Retinal pigment epithelial cell (primary cell): ENCODE measurements around the gene SLC16A14.

Source experiments
- DNase-seq: peaks from one replicate; pipeline ENCODE4 v3.0.0-alpha.2; 2010; ENCODE audit warnings: low read depth
- H3K4me3 ChIP-seq: 2 replicates; pipeline ENCODE4 v1.5.1; 2011; ENCODE audit warnings: mild to moderate bottlenecking, low read length, control low read depth, moderate library complexity
- CTCF ChIP-seq: conservative IDR thresholded peaks from 2 replicates; pipeline ENCODE4 v1.5.1; 2011; ENCODE audit warnings: low read depth, low read length, control low read depth, inconsistent platforms

The SLC16A14 gene

GRCh38 chr2:230043461-230043860 lies 25.3 kb downstream of the SLC16A14 start:
- TF ChIP-seq CTCF, result no peak
- DNase-seq, result no peak
- H3K4me3 ChIP-seq, result no peak overlapping the region

- no peak for DNase-seq
- TF ChIP-seq CTCF, result no peak
- H3K4me3 ChIP-seq, result no peak overlapping the region
Observed at GRCh38 chr2:230043025-230043424, 25.7 kb downstream of the SLC16A14 start.

- no peak for DNase-seq
- H3K4me3 ChIP-seq, result no peak overlapping the region
- no peak for TF ChIP-seq CTCF
Observed at GRCh38 chr2:230042195-230042594, 26.5 kb downstream of the SLC16A14 start.

- DNase-seq, result no peak
- H3K4me3 ChIP-seq, result no peak overlapping the region
- TF ChIP-seq CTCF, result no peak
Observed at GRCh38 chr2:230023313-230023712, 45.4 kb downstream of the SLC16A14 start.

- TF ChIP-seq CTCF, result no peak
- DNase-seq, result no peak
- H3K4me3 ChIP-seq, result no peak overlapping the region
Observed at GRCh38 chr2:230019742-230020141, 49.0 kb downstream of the SLC16A14 start.

GRCh38 chr2:230018153-230018552 lies 50.6 kb downstream of the SLC16A14 start:
- H3K4me3 ChIP-seq, result no peak overlapping the region
- no peak for TF ChIP-seq CTCF
- DNase-seq, result peak; percentile 4

- H3K4me3 ChIP-seq, result no peak overlapping the region
- TF ChIP-seq CTCF, result no peak
- DNase-seq, result no peak
Observed at GRCh38 chr2:230016844-230017243, 51.9 kb downstream of the SLC16A14 start.
